Endothelial cell of umbilical vein (primary cell): ENCODE results near the gene TMEM130. TPM values are rescaled to one million over a fixed set of nuclear protein-coding genes. Genes with fewer than 3 reads are reported as not detected.

Experiments used
- BruUV-seq: library from RNA; stranded (reverse); fragments of 400-500 nt; replicated peaks from 2 replicates; lab custom pipeline; 2021; lab: Mats Ljungman, UMichigan
- CTCF ChIA-PET: fragments of 300-600, 350-600 bp; sonication (Branson Sonifier 250); formaldehyde crosslinking; loops from one replicate; lab custom pipeline; 2021; ENCODE audit warnings: antibody characterized with exemption, inconsistent platforms; lab: Charles Lee
- POLR2A ChIA-PET: fragments of 300-600, 350-600 bp; sonication (Branson Sonifier 250); formaldehyde crosslinking; loops from one replicate; lab custom pipeline; 2021; ENCODE audit warnings: antibody characterized with exemption, inconsistent platforms; lab: Charles Lee
- DNase-seq: peaks from one replicate; pipeline ENCODE4 v3.0.0-alpha.2; 2011; ENCODE audit warnings: low read depth, low spot score
- FAIRE-seq: peaks from 2 replicates; lab custom pipeline; 2011; peaks lifted over from hg19 to GRCh38; lab: Jason Lieb, UNC
- H2AFZ ChIP-seq: 2 replicates; pipeline ENCODE4 v1.6.0; 2012; ENCODE audit warnings: low read depth, low read length, control low read depth, inconsistent platforms
- H3K27ac ChIP-seq: 2 replicates; pipeline ENCODE4 v1.5.1; 2011; ENCODE audit warnings: low read depth, mild to moderate bottlenecking, control low read depth, low read length, moderate library complexity; ENCODE audit not compliant: insufficient read depth
- H3K27me3 ChIP-seq, 2 experiments: 2 replicates each; pipeline versions ENCODE4 v1.6.0 to v1.6.1; 2011; ENCODE audit warnings: low read length in 2 of 2, mixed read lengths in 1 of 2; ENCODE audit not compliant: control insufficient read depth in 2 of 2, insufficient read depth in 2 of 2
- H3K36me3 ChIP-seq, 2 experiments: 2 replicates in 1 of 2; 3 replicates in 1 of 2; pipeline ENCODE4 v1.5.1; 2011; ENCODE audit warnings: low read length in 2 of 2, mild to moderate bottlenecking in 1 of 2, moderate library complexity in 1 of 2; ENCODE audit not compliant: control insufficient read depth in 2 of 2, insufficient read depth in 2 of 2; ENCODE audit errors: extremely low read depth in 1 of 2
- H3K4me1 ChIP-seq: 3 replicates; pipeline ENCODE4 v1.5.1; 2011; ENCODE audit warnings: mild to moderate bottlenecking, low read length; ENCODE audit not compliant: control insufficient read depth, insufficient read depth; ENCODE audit errors: extremely low read depth
- H3K4me2 ChIP-seq: 2 replicates; pipeline ENCODE4 v1.6.1; 2011; ENCODE audit warnings: low read length, control low read depth, mixed read lengths; ENCODE audit not compliant: insufficient read depth
- H3K4me3 ChIP-seq, 3 experiments: fragments of 200-600 bp in 1 of 3; sonication (generic), shearing (Covaris generic) in 1 of 3; replicated peaks in 1 of 3; 2 replicates each; pipeline ENCODE4 v1.5.1; 2011 to 2016; ENCODE audit warnings: control low read depth in 3 of 3, low read length in 3 of 3, mild to moderate bottlenecking in 2 of 3, inconsistent platforms in 1 of 3, low read depth in 1 of 3, moderate library complexity in 1 of 3; ENCODE audit not compliant: insufficient read depth in 1 of 3
- H3K79me2 ChIP-seq: 2 replicates; pipeline ENCODE4 v1.6.0; 2012; ENCODE audit warnings: low read length, inconsistent platforms; ENCODE audit not compliant: control insufficient read depth, insufficient read depth
- H3K9ac ChIP-seq: replicated peaks from 2 replicates; pipeline ENCODE3; 2011; ENCODE audit warnings: low read length, control low read depth; ENCODE audit not compliant: insufficient read depth; ENCODE audit errors: extremely low read depth
- H3K9me1 ChIP-seq: replicated peaks from 3 replicates; pipeline ENCODE4 v1.6.0; 2011; ENCODE audit warnings: mild to moderate bottlenecking, low read length; ENCODE audit not compliant: control insufficient read depth, insufficient read depth; ENCODE audit errors: extremely low read depth
- H3K9me3 ChIP-seq: replicated peaks from 2 replicates; pipeline ENCODE4 v1.5.1; 2012; ENCODE audit warnings: low read length, inconsistent platforms; ENCODE audit not compliant: control insufficient read depth, insufficient read depth
- H4K20me1 ChIP-seq: replicated peaks from 2 replicates; pipeline ENCODE3; 2011; ENCODE audit warnings: mild to moderate bottlenecking, low read length; ENCODE audit not compliant: control insufficient read depth, insufficient read depth; ENCODE audit errors: extremely low read depth
- EZH2 ChIP-seq: IDR thresholded peaks from 2 replicates; pipeline ENCODE4 v1.6.1; 2012; ENCODE audit warnings: borderline replicate concordance, low read depth, mild to moderate bottlenecking, moderate library complexity, low read length, inconsistent platforms; ENCODE audit not compliant: severe bottlenecking
- FOS ChIP-seq: IDR thresholded peaks from 2 replicates; pipeline ENCODE4 v1.6.1; 2011; ENCODE audit warnings: mild to moderate bottlenecking, low read length, moderate library complexity, borderline replicate concordance; ENCODE audit not compliant: insufficient read depth
- GATA2 ChIP-seq: IDR thresholded peaks from 2 replicates; pipeline ENCODE4 v1.7.0; 2011; ENCODE audit warnings: low read depth, mild to moderate bottlenecking, moderate library complexity, mixed read lengths, low read length; ENCODE audit not compliant: insufficient read length, insufficient read depth
- JUN ChIP-seq: IDR thresholded peaks from 2 replicates; pipeline ENCODE4 v1.6.1; 2011; ENCODE audit warnings: borderline replicate concordance, low read depth; ENCODE audit not compliant: insufficient read length, insufficient read depth
- MYC ChIP-seq: IDR thresholded peaks from one replicate; pipeline ENCODE4 v1.6.1; 2011; ENCODE audit warnings: mild to moderate bottlenecking, low read depth, low read length
- POLR2A ChIP-seq: IDR thresholded peaks from 2 replicates; pipeline ENCODE4 v1.6.1; 2012; ENCODE audit warnings: low read depth, mild to moderate bottlenecking, control low read depth, low read length
- POLR2AphosphoS5 ChIP-seq: IDR thresholded peaks from 2 replicates; pipeline ENCODE4 v1.6.1; 2012; ENCODE audit warnings: low read depth, mild to moderate bottlenecking, control low read depth, low read length, moderate library complexity; ENCODE audit not compliant: insufficient read depth
- dilution Hi-C: fragments of 300-500 bp; cut with MboI; formaldehyde crosslinking; loops from one replicate; pipeline ENCODE4 v1.15.0; 2019; ENCODE audit warnings: low sequenced_read_pairs; ENCODE audit not compliant: extremely low pct_ligation_motif_present
- intact Hi-C: fragments of 100-400 bp; cut with micrococcal nuclease; formaldehyde crosslinking; loops from one replicate; pipeline ENCODE4 v1.10.0; 2022
- polyA plus RNA-seq, 4 experiments: library from polyadenylated mRNA; depleted of rRNA in 3 of 4; stranded (reverse) in 3 of 4; unstranded in 1 of 4; fragments of >200 nt; gene quantifications; 2 replicates each; pipeline versions ENCODE4 v1.2.1 to v1.2.3, GENCODE V29; 2011 to 2012; ENCODE audit warnings: missing spikeins in 1 of 4
- total RNA-seq: library from RNA; stranded (reverse); gene quantifications from 2 replicates; pipeline ENCODE4 v1.2.3, GENCODE V29; 2021
- TF ChIP-seq, protein P1 (sequence below), 2 donors: IDR thresholded peaks; 1 replicate in 1 of 2; 2 replicates in 1 of 2; pipeline ENCODE4 v1.5.1; 2011; ENCODE audit warnings: low read length in 2 of 2, mild to moderate bottlenecking in 2 of 2, moderate library complexity in 2 of 2, control low read depth in 1 of 2, inconsistent platforms in 1 of 2, low read depth in 1 of 2; ENCODE audit not compliant: insufficient read depth in 1 of 2; ENCODE audit errors: extremely low read depth in 1 of 2
- TF ChIP-seq, protein P2 (sequence below): IDR thresholded peaks from 2 replicates; pipeline ENCODE4 v1.6.1; 2011; ENCODE audit not compliant: insufficient read depth, insufficient read length

Gene TMEM130
- total and polyA plus RNA-seq, 2 donors (not counting 3 experiments of a cell fraction or from before 2014, with no cell fraction given), result not detected

DNA sequence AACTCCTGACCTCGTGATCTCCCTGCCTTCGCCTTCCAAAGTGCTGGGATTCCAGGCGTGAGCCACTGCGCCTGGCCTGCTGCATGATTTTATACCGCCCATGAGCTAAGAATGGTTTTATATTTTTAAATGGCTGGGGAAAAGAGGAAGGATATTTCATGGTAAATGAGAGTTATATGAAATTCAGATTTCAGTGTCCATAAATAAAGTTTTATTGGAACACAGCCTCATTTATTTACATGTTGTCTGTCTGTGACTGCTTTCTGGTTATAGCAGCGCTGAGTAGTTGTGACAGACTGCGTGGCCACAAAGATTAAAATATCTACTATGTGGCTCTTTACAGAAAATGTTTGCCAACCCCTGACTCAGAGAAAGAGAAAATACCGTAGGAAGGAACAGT, 10.7 kb upstream of the TMEM130 start:
- no peaks in the 10 kb centered on the region for H3K9me3 ChIP-seq
- H3K4me3 ChIP-seq, result no peak overlapping the region
- no peak overlapping the region for H3K9ac ChIP-seq
- POLR2A ChIA-PET, result interaction anchor here (0.7 kb wide), 1 partner anchor 471 kb away, joined by 3 read pairs; no protein-coding TSS in a partner anchor
- peaks cover 37% of the 10 kb centered on the region for H3K79me2 ChIP-seq
- dilution Hi-C loops (no loop called here), intact Hi-C loops (no loop called here)
- no peaks in the 10 kb centered on the region for H3K9me1 ChIP-seq
- CTCF ChIA-PET, result interaction anchor here (1.2 kb wide), 1 partner anchor 10 kb away, joined by 3 read pairs; no protein-coding TSS in a partner anchor
- TF ChIP-seq FOS (no peak), POLR2A (no peak), POLR2AphosphoS5 (no peak), JUN (no peak), GATA2 (no peak), EZH2 (no peak), MYC (no peak)
- TF ChIP-seq, protein P1, sequence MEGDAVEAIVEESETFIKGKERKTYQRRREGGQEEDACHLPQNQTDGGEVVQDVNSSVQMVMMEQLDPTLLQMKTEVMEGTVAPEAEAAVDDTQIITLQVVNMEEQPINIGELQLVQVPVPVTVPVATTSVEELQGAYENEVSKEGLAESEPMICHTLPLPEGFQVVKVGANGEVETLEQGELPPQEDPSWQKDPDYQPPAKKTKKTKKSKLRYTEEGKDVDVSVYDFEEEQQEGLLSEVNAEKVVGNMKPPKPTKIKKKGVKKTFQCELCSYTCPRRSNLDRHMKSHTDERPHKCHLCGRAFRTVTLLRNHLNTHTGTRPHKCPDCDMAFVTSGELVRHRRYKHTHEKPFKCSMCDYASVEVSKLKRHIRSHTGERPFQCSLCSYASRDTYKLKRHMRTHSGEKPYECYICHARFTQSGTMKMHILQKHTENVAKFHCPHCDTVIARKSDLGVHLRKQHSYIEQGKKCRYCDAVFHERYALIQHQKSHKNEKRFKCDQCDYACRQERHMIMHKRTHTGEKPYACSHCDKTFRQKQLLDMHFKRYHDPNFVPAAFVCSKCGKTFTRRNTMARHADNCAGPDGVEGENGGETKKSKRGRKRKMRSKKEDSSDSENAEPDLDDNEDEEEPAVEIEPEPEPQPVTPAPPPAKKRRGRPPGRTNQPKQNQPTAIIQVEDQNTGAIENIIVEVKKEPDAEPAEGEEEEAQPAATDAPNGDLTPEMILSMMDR (IDR thresholded peaks at IDR 0.05; ENCODE audit: extremely low read depth in 1 of 2, insufficient read depth in 1 of 2, low read depth in 1 of 2, low read length in 2 of 2), result no peak
- TF ChIP-seq, protein P2, sequence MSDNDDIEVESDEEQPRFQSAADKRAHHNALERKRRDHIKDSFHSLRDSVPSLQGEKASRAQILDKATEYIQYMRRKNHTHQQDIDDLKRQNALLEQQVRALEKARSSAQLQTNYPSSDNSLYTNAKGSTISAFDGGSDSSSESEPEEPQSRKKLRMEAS, result no peak
- H4K20me1 ChIP-seq, result peaks cover 2% of the 10 kb centered on the region
- H3K36me3 ChIP-seq, result peaks cover 9% of the 10 kb centered on the region in 2 experiments
- FAIRE-seq (no peak), DNase-seq (no peak)
- H3K4me2 ChIP-seq, result no peak overlapping the region
- no peak overlapping the region for H3K27ac ChIP-seq
- H2AFZ ChIP-seq, result no peak overlapping the region
- H3K4me1 ChIP-seq, result peaks cover 8% of the 10 kb centered on the region
- TSS peak; percentile 13 for BruUV-seq
- no peaks in the 10 kb centered on the region for H3K27me3 ChIP-seq
